ENCODE measurements around the gene POLR2C.

The POLR2C gene

GRCh38 chr16:57507136-57508034, 44.9 kb downstream of the POLR2C start:
- no peak for DNase-seq

DNA sequence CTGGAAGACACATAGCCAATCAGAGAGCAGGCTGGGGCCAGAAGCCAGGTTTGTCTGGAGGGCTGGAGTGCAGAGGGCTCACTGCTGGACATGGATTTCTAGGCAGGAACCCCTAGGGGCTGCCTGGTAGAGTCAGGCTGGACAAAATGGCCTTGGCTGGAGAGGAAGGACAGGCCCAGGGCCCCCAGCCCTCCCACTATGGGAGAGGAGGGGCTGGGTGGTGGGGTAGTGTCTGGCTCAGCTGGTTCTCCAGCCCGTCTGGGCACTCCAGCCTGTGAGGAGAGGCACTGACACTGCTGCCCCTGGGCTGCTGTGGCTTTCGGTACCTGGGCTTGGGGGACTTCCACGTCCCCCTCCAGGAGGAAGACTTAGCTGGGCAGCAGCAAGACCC, 45.6 kb downstream of the POLR2C start:
- no peak for DNase-seq

- no peak for DNase-seq
Measured at GRCh38 chr16:57509231-57509923, 46.9 kb downstream of the POLR2C start.

GRCh38 chr16:57510016-57510871, 47.8 kb downstream of the POLR2C start:
- no peak for DNase-seq

DNA sequence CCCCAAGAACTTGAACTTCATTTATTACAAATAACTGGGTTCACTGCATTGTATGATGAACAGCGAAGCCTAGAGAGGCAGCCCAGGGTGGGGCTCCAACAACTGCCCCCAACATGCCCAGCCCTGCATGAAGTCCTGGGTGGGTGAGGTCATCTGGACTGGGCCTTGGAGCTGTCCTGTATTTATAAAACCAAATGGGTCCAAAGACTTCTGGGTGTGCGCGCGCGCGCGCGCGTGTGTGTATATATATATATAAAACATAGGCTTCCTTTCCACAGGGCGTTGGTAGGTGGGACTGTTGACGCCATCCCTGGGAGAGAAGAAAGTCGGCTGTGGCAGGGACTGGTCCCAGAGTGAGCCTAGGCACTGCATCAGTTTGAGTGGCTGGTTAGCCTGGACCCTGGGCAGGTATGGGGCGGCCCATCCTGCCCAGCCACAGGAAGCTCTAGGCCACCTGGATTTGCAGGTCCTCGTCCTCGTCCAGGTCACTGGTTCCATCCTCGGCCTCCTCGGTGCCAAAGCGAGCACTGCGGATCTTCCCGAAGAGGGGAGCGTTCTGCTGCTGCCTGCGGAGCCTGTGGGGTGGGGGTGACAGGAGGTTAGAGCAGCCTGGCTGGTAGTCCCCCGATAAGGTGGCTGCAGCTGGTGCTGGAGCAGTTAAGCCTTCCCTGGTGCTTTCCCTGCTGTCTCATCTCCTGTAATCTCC, 50.0 kb downstream of the POLR2C start:
- DNase-seq = no peak

DNA sequence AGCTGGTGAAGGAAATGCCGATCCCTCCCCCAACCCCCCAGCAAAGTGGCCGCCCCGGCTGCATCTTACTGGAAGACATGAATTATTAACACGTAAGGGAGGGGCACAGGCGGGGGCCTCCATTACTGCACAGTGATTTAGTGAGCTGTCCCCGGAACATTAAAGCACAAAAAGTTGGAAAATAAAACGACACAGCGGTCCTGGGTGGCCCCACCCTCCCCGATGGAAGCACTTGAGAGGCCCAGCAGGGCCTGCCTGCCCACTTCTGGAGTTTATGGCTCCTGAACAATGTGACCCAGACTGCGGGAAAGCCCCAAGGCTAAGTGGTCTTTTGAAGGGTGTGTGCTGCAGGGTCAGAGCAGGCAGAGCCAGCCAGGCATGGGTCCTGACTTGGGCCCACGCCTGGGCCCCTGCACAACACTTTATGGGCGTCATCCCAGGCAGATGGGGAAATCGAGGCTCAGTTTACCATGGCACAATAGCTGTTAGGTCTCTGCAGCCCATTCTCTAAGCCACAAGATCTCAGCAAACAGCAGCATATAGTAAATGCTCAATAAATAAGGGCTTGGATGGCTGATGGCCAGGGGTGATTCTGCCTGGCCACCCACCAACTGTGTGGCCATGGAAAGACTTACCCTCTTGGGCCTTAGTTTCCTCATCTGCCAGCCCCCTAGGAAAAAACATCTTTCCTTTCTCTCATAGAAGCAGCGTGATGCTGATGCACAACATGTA, 51.1 kb downstream of the POLR2C start:
- DNase-seq = no peak

- no peak for DNase-seq
Measured at GRCh38 chr16:57514371-57514770, 51.9 kb downstream of the POLR2C start.

- no peak for DNase-seq
Measured at GRCh38 chr16:57514791-57515600, 52.5 kb downstream of the POLR2C start.

GRCh38 chr16:57516176-57516725, 53.8 kb downstream of the POLR2C start:
- no peak for DNase-seq

DNA sequence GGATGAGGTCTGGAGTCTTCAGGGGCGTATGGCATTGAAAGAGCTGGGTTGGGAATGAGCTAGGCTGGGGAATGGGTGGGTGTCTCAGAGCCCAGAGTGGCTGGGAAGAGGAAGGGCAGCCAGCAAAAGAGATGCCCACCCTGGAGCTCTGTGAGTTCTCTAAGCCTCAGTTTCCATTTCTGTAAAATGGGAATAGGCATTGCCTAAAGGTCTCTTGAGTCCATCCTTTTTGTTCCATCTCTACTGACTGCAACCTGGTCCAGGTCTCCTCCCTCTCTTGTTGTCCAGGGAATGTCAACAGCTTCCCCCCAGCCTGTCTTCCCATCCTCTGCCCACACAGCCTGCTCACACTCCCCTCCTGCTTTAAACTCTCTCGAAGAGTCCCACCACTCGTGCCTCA, 54.3 kb downstream of the POLR2C start:
- no peak for DNase-seq

DNA sequence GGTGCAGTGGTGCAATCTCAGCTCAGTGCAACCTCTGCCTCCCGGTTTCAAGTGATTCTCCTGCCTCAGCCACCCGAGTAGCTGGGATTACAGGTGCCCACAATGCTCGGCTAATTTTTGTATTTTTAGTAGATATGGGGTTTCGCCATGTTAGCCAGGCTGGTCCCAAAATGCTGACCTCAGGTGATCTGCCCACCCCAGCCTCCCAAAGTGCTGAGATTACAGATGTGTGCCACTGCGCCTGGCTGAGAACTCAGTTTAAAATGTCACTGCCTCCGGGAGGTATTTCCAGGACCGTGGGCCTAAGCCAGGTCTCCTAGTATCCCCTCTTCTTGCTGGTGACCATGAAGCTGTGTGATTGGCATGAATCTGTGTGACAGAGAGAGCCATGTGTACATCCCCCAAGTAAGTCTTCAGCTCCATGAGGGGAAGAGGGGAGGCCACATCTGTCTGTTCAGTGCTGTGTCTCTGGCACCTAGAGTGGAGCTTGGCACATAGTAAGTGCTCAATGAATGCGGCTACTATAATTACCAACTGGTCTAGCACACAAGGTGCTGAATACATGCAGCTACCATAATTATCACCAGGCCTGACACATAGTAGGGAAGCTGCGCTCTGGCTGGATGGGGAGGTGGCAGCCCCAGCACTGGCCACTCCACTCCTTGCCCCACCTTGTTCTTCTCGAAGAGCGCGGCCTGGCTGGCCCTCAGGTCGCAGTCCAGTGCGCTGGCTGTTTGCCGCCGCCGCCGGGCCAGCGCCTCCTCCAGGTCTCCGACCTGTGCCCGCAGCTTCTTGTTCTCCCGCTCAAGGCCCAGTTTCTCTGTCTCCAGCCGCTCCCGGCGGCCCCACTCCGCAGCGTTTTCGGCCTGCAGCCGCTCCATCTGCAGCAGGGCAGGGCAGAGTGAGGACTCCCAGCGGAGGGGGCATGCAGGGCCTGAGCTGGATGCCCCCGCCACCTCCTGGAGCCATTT, 55.2 kb downstream of the POLR2C start:
- DNase-seq = no peak

DNA sequence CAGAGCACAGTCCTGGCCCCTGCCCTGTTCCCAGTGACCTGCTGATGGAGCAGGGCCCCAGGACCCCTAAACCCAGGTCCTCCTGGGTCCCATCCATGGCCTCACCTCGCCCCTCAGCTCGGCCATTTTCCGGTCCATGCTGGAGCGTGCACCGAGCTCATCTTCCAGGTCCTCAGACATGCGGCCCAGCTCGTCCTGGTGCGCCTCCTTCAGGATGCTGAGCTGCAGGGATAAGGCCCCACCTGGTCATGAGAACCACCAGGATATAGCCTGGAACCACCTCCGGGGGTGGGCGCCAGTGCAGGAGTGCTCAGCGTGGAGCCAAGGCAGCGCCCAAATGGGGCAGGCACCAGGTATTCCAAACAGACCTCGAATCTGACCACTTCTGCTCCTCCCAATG, 56.0 kb downstream of the POLR2C start:
- DNase-seq = no peak

DNA sequence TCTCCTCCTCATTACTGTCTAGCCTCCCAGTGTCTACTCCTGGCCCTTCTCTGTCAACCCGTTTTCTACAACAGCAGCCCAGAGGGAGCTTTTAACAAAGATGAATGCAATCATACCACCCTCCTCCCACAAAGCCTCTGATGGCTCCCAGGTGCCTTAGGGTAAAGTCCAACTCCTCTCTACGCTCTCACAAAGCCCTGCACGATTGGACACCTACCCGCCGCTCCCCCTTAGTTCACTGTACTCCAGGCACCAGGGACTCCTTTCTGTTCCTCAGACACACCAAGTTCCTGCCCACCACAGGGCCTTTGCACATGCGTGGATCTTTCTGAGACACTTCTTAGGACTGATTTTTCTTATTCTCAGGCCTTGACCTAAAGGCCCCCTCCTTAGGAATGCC, 56.4 kb downstream of the POLR2C start:
- no peak for DNase-seq

DNA sequence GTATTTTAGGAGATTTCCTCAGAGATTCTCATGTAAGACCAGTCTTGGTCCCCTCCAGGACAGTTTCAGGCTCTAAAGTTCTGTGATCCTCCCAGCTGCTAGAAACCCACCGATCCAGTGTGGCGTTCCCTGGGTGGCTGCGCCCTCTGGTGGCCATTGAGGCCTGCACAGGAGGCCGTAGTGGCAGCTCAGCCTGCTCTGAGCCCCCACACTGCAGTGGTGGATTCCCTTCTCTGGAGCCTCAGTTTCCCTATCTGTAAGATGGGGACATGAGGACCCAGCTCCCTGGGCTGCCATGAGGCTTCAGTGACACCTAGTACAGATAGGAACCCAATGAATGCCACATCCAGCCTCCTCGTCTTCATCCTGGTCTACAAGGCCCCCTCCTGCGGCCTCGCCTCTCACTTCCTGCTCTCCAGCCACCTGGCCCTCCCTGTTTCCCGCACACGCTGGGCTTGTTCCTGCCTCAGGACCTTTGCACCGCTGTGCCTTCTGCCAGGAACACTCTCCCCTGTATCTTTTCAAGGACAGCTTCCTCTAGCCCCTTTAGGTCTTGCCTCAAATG, 57.4 kb downstream of the POLR2C start:
- DNase-seq = peak; percentile 46 to 64
